OCI-LY7 (cell line): ENCODE results near the gene ITPRIP.

Source experiments
- EZH2phosphoT487 ChIP-seq: fragments of 200-600 bp; sonication (generic); IDR thresholded peaks from 2 replicates; pipeline ENCODE4 v1.6.1; 2018; ENCODE audit warnings: low read depth, borderline replicate concordance, mild to moderate bottlenecking, mixed run types, antibody characterized with exemption, low read length, moderate library complexity, mixed read lengths
- TF ChIP-seq, protein P1 (sequence below): fragments of 200-600 bp; sonication (generic); conservative IDR thresholded peaks from 2 replicates; pipeline ENCODE4 v1.5.1; 2014; ENCODE audit warnings: mild to moderate bottlenecking, antibody characterized with exemption, low read length, moderate library complexity, mixed read lengths

DNA sequence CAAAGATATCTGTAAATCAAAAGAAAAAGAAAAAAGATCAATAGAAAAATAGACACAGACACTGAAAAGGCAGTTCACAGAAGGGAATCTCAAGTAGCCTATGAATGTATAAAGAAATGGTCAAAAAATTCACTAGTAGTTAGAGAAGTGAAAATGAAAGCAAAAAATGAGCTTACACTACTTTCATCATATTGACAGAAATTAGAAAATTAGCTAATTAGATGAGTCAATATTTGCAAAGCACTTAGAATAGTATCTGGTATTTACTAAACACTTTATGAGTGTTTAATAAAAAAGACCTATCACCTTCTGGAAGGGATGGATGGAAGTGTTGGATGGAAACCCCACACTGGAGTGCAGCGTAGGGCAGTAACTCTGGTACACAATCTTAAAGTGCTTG is 13.7 kb upstream of the ITPRIP start:
- TF ChIP-seq, protein P1, sequence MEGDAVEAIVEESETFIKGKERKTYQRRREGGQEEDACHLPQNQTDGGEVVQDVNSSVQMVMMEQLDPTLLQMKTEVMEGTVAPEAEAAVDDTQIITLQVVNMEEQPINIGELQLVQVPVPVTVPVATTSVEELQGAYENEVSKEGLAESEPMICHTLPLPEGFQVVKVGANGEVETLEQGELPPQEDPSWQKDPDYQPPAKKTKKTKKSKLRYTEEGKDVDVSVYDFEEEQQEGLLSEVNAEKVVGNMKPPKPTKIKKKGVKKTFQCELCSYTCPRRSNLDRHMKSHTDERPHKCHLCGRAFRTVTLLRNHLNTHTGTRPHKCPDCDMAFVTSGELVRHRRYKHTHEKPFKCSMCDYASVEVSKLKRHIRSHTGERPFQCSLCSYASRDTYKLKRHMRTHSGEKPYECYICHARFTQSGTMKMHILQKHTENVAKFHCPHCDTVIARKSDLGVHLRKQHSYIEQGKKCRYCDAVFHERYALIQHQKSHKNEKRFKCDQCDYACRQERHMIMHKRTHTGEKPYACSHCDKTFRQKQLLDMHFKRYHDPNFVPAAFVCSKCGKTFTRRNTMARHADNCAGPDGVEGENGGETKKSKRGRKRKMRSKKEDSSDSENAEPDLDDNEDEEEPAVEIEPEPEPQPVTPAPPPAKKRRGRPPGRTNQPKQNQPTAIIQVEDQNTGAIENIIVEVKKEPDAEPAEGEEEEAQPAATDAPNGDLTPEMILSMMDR, result no peak
- TF ChIP-seq EZH2phosphoT487, result no peak
